Karpas-422 (cell line): ENCODE results near the gene PRTN3. TPM values are rescaled to one million over a fixed set of nuclear protein-coding genes. Genes with fewer than 3 reads are reported as not detected.
"Not testable (repeated sequence)": the region's sequence is repeated elsewhere in the genome, so short reads cannot be mapped to it uniquely, and the experiment has no call there.

ENCODE experiments used
- DNase-seq: peaks from one replicate; pipeline ENCODE4 v3.0.0-alpha.2; 2015
- H2AFZ ChIP-seq: fragments of 200-600 bp; sonication (generic); 2 replicates; pipeline ENCODE4 v1.6.1; 2014; ENCODE audit warnings: antibody characterized with exemption, low read length, mixed read lengths
- H3K27ac ChIP-seq: fragments of 200-600 bp; sonication (generic); 2 replicates; pipeline ENCODE4 v1.5.1; 2014; ENCODE audit warnings: mild to moderate bottlenecking, low read length, moderate library complexity
- H3K27me3 ChIP-seq: fragments of 200-600 bp; sonication (generic); 2 replicates; pipeline ENCODE4 v1.6.1; 2014; ENCODE audit warnings: low read length, mixed read lengths
- H3K36me3 ChIP-seq: fragments of 200-600 bp; sonication (generic); 2 replicates; pipeline ENCODE4 v1.6.1; 2014; ENCODE audit warnings: low read length, mixed read lengths; ENCODE audit not compliant: insufficient read depth
- H3K4me1 ChIP-seq: fragments of 200-600 bp; sonication (generic); 2 replicates; pipeline ENCODE4 v1.6.1; 2014; ENCODE audit warnings: mild to moderate bottlenecking, low read length, mixed read lengths
- H3K4me2 ChIP-seq: fragments of 200-600 bp; sonication (generic); 2 replicates; pipeline ENCODE4 v1.6.1; 2014; ENCODE audit warnings: low read length, low read depth, mild to moderate bottlenecking; ENCODE audit not compliant: poor library complexity, severe bottlenecking
- H3K4me3 ChIP-seq: fragments of 200-600 bp; sonication (generic); 2 replicates; pipeline ENCODE4 v1.5.1; 2014; ENCODE audit warnings: mild to moderate bottlenecking, antibody characterized with exemption, low read length, mixed read lengths
- H3K79me2 ChIP-seq: fragments of 200-600 bp; sonication (generic); 2 replicates; pipeline ENCODE4 v1.6.1; 2014; ENCODE audit warnings: mild to moderate bottlenecking, low read length, mixed read lengths
- H3K9ac ChIP-seq: fragments of 200-600 bp; sonication (generic); 2 replicates; pipeline ENCODE4 v1.6.0; 2014; ENCODE audit warnings: low read length
- H3K9me2 ChIP-seq: fragments of 200-600 bp; sonication (generic), shearing (Covaris generic); replicated peaks from 2 replicates; pipeline ENCODE4 v1.6.0; 2014; ENCODE audit warnings: mild to moderate bottlenecking, low read length, moderate library complexity; ENCODE audit not compliant: insufficient read depth
- H3K9me3 ChIP-seq: fragments of 300-700, 200-600 bp; sonication (generic); 2 replicates; pipeline ENCODE4 v1.6.1; 2014; ENCODE audit warnings: low read length, mixed read lengths
- H4K20me1 ChIP-seq: fragments of 200-600 bp; sonication (generic); 2 replicates; pipeline ENCODE4 v1.6.1; 2014; ENCODE audit warnings: mild to moderate bottlenecking, antibody characterized with exemption, low read length, low read depth; ENCODE audit not compliant: insufficient read depth
- total RNA-seq: library from RNA; depleted of rRNA; stranded (reverse); fragments of >200 nt; shearing (Covaris generic); gene quantifications from 2 replicates; pipeline ENCODE4 v1.2.3, GENCODE V29; 2014; ENCODE audit warnings: low replicate concordance

The PRTN3 gene
- total RNA-seq, 1 experiment from 2014 or later, result not detected

GRCh38 chr19:844546-844971 is 3.8 kb downstream of the PRTN3 start:
- no peak overlapping the region for H2AFZ ChIP-seq
- H3K9me3 ChIP-seq, result no peaks in the 10 kb centered on the region
- no peak for DNase-seq
- H3K27ac ChIP-seq, result no peak overlapping the region
- no peaks in the 10 kb centered on the region for H3K79me2 ChIP-seq
- H4K20me1 ChIP-seq, result no peaks in the 10 kb centered on the region
- H3K4me1 ChIP-seq, result no peaks in the 10 kb centered on the region
- H3K9ac ChIP-seq, result no peak overlapping the region
- no peak overlapping the region for H3K4me2 ChIP-seq
- H3K4me3 ChIP-seq, result no peak overlapping the region
- H3K9me2 ChIP-seq, result no peaks in the 10 kb centered on the region
- H3K27me3 ChIP-seq, result no peaks in the 10 kb centered on the region
- no peaks in the 10 kb centered on the region for H3K36me3 ChIP-seq

DNA sequence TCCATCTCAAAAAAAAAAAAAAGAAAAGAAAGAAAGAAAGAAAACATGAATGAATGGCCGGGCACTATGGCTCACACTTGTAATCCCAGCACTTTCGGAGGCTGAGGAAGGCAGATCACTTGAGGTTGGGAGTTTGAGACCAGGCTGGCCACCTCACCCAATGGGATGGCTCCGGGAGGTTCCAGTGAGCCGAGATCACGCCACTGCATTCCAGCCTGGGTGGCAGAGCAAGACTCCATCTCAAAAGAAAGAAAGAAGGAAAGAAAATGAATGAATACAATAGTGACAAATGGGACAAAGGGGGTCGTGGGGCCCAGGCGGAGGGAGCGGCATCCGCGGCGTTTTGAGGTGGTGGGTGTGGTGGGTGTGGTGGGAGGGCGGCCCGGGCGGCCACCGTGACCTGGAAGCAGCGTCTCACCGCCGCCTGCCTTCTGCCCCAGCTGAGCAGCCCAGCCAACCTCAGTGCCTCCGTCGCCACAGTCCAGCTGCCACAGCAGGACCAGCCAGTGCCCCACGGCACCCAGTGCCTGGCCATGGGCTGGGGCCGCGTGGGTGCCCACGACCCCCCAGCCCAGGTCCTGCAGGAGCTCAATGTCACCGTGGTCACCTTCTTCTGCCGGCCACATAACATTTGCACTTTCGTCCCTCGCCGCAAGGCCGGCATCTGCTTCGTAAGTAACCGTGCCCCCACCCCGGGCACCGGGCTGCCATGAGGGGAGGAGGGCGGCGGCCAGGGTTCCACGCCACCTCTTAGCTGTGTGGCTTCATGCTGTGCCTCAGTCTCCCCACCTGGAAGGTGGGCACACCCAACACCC is 5.1 kb downstream of the PRTN3 start:
- no peaks in the 10 kb centered on the region for H3K4me1 ChIP-seq

DNA sequence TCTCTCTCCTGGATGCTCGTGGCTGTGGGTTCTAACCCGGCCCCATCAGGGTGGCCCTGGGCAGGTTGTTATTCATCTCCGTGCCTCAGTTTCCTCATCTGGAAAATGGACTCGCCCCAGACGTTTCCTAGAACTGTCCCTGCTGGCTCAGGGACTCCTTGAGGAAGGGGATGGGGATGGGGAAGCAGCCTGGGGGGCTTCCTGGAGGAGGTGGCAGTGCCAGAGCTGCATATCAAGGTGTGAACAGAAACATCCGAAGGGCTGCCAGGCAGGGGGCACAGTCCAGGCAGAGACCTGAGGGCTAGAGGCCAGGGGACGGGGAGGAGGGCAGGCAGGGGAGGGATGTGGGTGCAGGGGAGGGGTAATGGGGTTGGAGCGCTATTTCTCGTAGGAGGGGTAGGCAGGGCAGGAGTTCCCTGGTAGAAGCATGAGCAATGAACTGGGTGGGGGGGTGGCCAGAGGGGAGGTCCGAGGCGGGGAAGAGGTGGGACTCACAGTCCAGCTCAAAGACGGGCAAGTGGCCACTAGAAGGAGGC is 7.7 kb downstream of the PRTN3 start:
- Histone ChIP-seq H3K9me3 (no peaks in the 10 kb centered on the region), H3K27me3 (no peaks in the 10 kb centered on the region), H3K27ac (no peak overlapping the region), H3K4me1 (no peaks in the 10 kb centered on the region), H3K9ac (no peak overlapping the region), H4K20me1 (no peaks in the 10 kb centered on the region), H3K79me2 (no peaks in the 10 kb centered on the region), H2AFZ (no peak overlapping the region), H3K4me3 (no peak overlapping the region), H3K9me2 (no peaks in the 10 kb centered on the region), H3K4me2 (no peak overlapping the region), H3K36me3 (no peaks in the 10 kb centered on the region)
- no peak for DNase-seq

More for the DNA sequence above, 5.1 kb downstream of the PRTN3 start:
- no peak for DNase-seq
- no peaks in the 10 kb centered on the region for H4K20me1 ChIP-seq
- no peak overlapping the region for H3K27ac ChIP-seq
- no peak overlapping the region for H3K4me2 ChIP-seq
- no peak overlapping the region for H3K9ac ChIP-seq
- H2AFZ ChIP-seq, result no peak overlapping the region
- no peaks in the 10 kb centered on the region for H3K79me2 ChIP-seq
- no peaks in the 10 kb centered on the region for H3K36me3 ChIP-seq
- no peak overlapping the region for H3K4me3 ChIP-seq
- H3K27me3 ChIP-seq, result no peaks in the 10 kb centered on the region
- no peaks in the 10 kb centered on the region for H3K9me2 ChIP-seq
- H3K9me3 ChIP-seq, result no peaks in the 10 kb centered on the region

- H3K27ac ChIP-seq, DNase-seq, H3K4me3 ChIP-seq, H2AFZ ChIP-seq, H3K36me3 ChIP-seq, H3K9ac ChIP-seq, H3K4me1 ChIP-seq, H4K20me1 ChIP-seq, H3K9me3 ChIP-seq, H3K27me3 ChIP-seq, H3K9me2 ChIP-seq, H3K4me2 ChIP-seq, H3K79me2 ChIP-seq: not testable (repeated sequence)
These were observed 8.4 kb downstream of the PRTN3 start for GRCh38 chr19:849195-849594.

DNA sequence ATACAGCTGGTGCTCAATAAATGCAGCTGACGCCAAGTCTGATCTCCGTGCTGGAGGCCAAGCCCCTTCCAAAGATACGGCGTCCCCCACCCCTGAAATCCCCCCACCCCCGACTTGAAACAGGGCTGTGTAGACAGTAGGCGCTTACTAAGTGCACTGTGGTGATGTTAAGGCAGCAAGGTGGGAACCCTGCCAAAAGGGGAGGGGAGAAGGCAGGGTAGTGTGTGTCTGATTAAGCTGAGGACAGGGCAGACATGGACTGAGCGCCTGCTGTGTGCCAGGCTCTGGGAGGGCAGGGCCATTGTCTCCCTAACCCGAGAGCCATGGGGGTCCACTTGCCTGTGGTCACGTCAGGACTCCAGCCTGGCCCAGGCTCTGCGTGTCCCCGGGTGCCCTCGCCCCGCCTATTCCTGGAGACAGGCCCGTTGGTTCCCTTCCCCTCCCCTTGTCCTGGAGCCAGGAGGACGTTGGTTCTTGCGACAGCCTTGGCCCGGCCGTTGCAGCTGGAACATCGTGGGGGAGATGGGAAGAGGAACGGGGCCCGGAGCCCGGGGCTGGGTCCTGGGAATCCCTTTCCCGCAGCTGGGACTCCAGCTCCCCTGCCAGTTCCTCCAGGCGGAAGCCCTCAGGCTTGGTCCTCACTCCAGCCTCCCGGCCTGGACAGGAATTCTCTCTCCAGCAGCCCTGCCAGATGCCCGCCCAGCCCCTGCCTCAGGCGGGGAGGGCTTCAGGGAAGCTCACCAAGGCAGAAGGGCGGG is 9.6 kb downstream of the PRTN3 start:
- no peaks in the 10 kb centered on the region for H3K4me1 ChIP-seq
- no peaks in the 10 kb centered on the region for H3K79me2 ChIP-seq
- H3K27me3 ChIP-seq, result no peaks in the 10 kb centered on the region
- no peak overlapping the region for H3K4me2 ChIP-seq
- no peaks in the 10 kb centered on the region for H3K9me2 ChIP-seq
- no peak overlapping the region for H3K27ac ChIP-seq
- no peak overlapping the region for H3K4me3 ChIP-seq
- H4K20me1 ChIP-seq, result no peaks in the 10 kb centered on the region
- H3K9me3 ChIP-seq, result no peaks in the 10 kb centered on the region
- H3K9ac ChIP-seq, result no peak overlapping the region
- no peaks in the 10 kb centered on the region for H3K36me3 ChIP-seq
- DNase-seq, result no peak
- H2AFZ ChIP-seq, result no peak overlapping the region

DNA sequence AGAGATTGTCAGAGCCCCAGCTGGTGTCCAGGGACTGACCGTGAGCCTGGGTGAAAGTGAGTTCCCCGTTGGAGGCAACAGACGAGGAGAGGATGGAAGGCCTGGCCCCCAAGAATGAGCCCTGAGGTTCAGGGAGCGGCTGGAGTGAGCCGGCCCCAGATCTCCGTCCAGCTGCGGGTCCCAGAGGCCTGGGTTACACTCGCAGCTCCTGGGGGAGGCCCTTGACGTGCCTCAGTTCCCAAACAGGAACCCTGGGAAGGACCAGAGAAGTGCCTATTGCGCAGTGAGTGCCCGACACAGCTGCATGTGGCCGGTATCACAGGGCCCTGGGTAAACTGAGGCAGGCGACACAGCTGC is 10.2 kb downstream of the PRTN3 start:
- no peaks in the 10 kb centered on the region for H4K20me1 ChIP-seq
- DNase-seq, result no peak
- H2AFZ ChIP-seq, result no peak overlapping the region
- no peaks in the 10 kb centered on the region for H3K4me1 ChIP-seq
- no peak overlapping the region for H3K9ac ChIP-seq
- H3K4me2 ChIP-seq, result no peak overlapping the region
- H3K9me2 ChIP-seq, result no peaks in the 10 kb centered on the region
- no peaks in the 10 kb centered on the region for H3K9me3 ChIP-seq
- H3K79me2 ChIP-seq, result no peaks in the 10 kb centered on the region
- H3K27ac ChIP-seq, result no peak overlapping the region
- no peaks in the 10 kb centered on the region for H3K27me3 ChIP-seq
- no peaks in the 10 kb centered on the region for H3K36me3 ChIP-seq
- no peak overlapping the region for H3K4me3 ChIP-seq

- Histone ChIP-seq H2AFZ (no peak within 1 kb of the TSS), H3K4me3 (no peak within 1 kb of the TSS), H3K27me3 (no peaks in the 10 kb centered on the region), H3K79me2 (no peaks in the 10 kb centered on the region), H3K36me3 (no peaks in the 10 kb centered on the region), H3K9me3 (no peaks in the 10 kb centered on the region), H3K9me2 (no peaks in the 10 kb centered on the region), H3K9ac (no peak within 1 kb of the TSS), H3K4me1 (no peaks in the 10 kb centered on the region), H3K27ac (no peak within 1 kb of the TSS), H3K4me2 (no peak within 1 kb of the TSS), H4K20me1 (no peaks in the 10 kb centered on the region)
- no peak for DNase-seq
These were observed 11.6 kb downstream of the PRTN3 start, which contains the start of gene ELANE for GRCh38 chr19:852136-853013. TSS of gene ELANE (plus strand) at chr19:852303. CDS start at chr19:852329, 26 bp downstream.
